Stomach (tissue), 9 donors: ENCODE data around the gene RHBG. TPM values are rescaled to one million over a fixed set of nuclear protein-coding genes. Genes with fewer than 3 reads are reported as not detected.

ENCODE experiments used
- DNase-seq, 2 donors: peaks; one replicate each; pipeline versions ENCODE4 v3.0.0 to v3.0.0-alpha.2; 2013 to 2019
- H3K27ac ChIP-seq, 5 donors: fragments of 200-600 bp in 4 of 5; sonication (generic) in 4 of 5; one replicate each; pipeline ENCODE4 v1.5.1; 2013 to 2019; ENCODE audit warnings: mild to moderate bottlenecking in 1 of 5, moderate library complexity in 1 of 5
- H3K27me3 ChIP-seq, 3 donors: fragments of 200-600 bp; sonication (generic); one replicate each; pipeline ENCODE4 v1.5.1; 2017 to 2019; ENCODE audit warnings: mixed run types in 1 of 3
- H3K36me3 ChIP-seq, 4 donors: fragments of 200-600 bp; sonication (generic); 1 replicate in 3 of 4; 2 replicates in 1 of 4; pipeline ENCODE4 v1.5.1; 2016 to 2019
- H3K4me1 ChIP-seq, 4 donors: fragments of 200-600 bp; sonication (generic); one replicate each; pipeline ENCODE4 v1.5.1; 2016 to 2019
- H3K4me3 ChIP-seq, 4 donors: fragments of 200-600 bp; sonication (generic) in 3 of 4; one replicate each; pipeline ENCODE4 v1.5.1; 2016 to 2019; ENCODE audit warnings: mild to moderate bottlenecking in 1 of 4
- H3K9me3 ChIP-seq, 4 donors: fragments of 200-600 bp; sonication (generic); one replicate each; pipeline ENCODE4 v1.5.1; 2016 to 2019
- EP300 ChIP-seq: sonication (generic); formaldehyde crosslinking; IDR thresholded peaks from one replicate; pipeline ENCODE4 v1.6.1; 2017; ENCODE audit warnings: antibody characterized with exemption
- POLR2A ChIP-seq, 4 donors: fragments of 450-650 bp; IDR thresholded peaks; one replicate each; pipeline ENCODE4 v1.6.1; 2016; ENCODE audit warnings: antibody characterized with exemption in 4 of 4, control low read depth in 2 of 4, mild to moderate bottlenecking in 1 of 4, moderate library complexity in 1 of 4
- POLR2AphosphoS5 ChIP-seq, 3 donors: sonication (generic); formaldehyde crosslinking; IDR thresholded peaks; one replicate each; pipeline ENCODE4 v1.6.1; 2016; ENCODE audit warnings: antibody characterized with exemption in 3 of 3
- WGBS, 5 donors: extraction: QIAGEN DNeasy Blood & Tissue Kit in 3 of 5; methylation state at CpG; one replicate each; pipeline versions ENCODE4 v1.1.5 to v1.1.7; 2013 to 2018; 5-methylcytosine and 5-hydroxymethylcytosine counted together
- intact Hi-C: fragments of 100-400 bp; cut with DNase I; formaldehyde crosslinking; loops from one replicate; pipeline ENCODE4 v1.15.1; 2023; ENCODE audit warnings: low total_unique reads
- polyA plus RNA-seq, 3 donors: library from polyadenylated mRNA; stranded (reverse); fragments of 200-250 nt; gene quantifications; one replicate each; pipeline ENCODE4 v1.2.3, GENCODE V29; 2013
- total RNA-seq, 5 donors: library from RNA; depleted of rRNA; stranded (reverse); fragments of >200 nt; gene quantifications; one replicate each; pipeline versions ENCODE4 v1.1.0 to v1.2.3, GENCODE V29; 2014 to 2016
- TF ChIP-seq, protein P1 (sequence below), 7 experiments: fragments of 450-650 bp in 4 of 7; fragments of 200-600 bp in 3 of 7; sonication (generic) in 3 of 7; IDR thresholded peaks; one replicate each; pipeline ENCODE4 v1.5.1; 2016 to 2019; ENCODE audit warnings: antibody characterized with exemption in 7 of 7, control low read depth in 2 of 7, mild to moderate bottlenecking in 1 of 7
- donor health status: healthy with polysubstance abuse.
- donor health status: Bipolar disorder and iron deficiency.
- donor health status: healthy.

RHBG gene
- total and polyA plus RNA-seq, 8 donors, result 0.70 TPM; not detected in 7

DNA sequence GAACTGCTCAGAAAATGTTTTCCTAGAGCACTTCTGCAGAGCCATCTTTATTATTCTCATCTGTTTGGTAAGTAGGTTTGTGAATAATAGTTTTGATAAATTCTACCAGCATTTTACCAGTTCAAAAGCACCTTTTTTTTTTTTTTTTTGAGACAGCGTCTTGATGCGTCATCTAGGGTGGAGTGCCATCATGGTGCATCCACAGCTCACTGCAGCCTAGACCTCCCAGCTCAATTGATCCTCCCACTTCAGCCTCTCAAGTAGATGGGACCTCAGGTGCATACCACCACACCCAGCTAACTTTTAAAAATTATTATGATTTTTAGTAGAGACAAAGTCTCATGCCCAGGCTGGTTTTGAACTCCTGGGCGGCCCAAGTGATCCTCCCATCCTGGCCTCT, 9.8 kb upstream of the RHBG start:
- Histone ChIP-seq H3K27me3 (peaks cover 0 to 65% (median 19%) of the 10 kb centered on the region in 3 donors), H3K27ac (no peak overlapping the region), H3K9me3 (no peaks in the 10 kb centered on the region), H3K4me3 (no peak overlapping the region), H3K4me1 (peaks cover 0 to 10% (median 8%) of the 10 kb centered on the region in 4 donors), H3K36me3 (no peaks in the 10 kb centered on the region)
- intact Hi-C loops, result no loop called here
- WGBS, 5 donors, result 92 to 96% (median 94%) methylated on average over 3 of the region's 3 CpGs
- TF ChIP-seq, protein P1, sequence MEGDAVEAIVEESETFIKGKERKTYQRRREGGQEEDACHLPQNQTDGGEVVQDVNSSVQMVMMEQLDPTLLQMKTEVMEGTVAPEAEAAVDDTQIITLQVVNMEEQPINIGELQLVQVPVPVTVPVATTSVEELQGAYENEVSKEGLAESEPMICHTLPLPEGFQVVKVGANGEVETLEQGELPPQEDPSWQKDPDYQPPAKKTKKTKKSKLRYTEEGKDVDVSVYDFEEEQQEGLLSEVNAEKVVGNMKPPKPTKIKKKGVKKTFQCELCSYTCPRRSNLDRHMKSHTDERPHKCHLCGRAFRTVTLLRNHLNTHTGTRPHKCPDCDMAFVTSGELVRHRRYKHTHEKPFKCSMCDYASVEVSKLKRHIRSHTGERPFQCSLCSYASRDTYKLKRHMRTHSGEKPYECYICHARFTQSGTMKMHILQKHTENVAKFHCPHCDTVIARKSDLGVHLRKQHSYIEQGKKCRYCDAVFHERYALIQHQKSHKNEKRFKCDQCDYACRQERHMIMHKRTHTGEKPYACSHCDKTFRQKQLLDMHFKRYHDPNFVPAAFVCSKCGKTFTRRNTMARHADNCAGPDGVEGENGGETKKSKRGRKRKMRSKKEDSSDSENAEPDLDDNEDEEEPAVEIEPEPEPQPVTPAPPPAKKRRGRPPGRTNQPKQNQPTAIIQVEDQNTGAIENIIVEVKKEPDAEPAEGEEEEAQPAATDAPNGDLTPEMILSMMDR (IDR thresholded peaks at IDR 0.05), result no peak
- TF ChIP-seq POLR2A (IDR thresholded peaks at IDR 0.05) (no peak), POLR2AphosphoS5 (IDR thresholded peaks at IDR 0.05) (no peak), EP300 (no peak)
- DNase-seq, result no peak

DNA sequence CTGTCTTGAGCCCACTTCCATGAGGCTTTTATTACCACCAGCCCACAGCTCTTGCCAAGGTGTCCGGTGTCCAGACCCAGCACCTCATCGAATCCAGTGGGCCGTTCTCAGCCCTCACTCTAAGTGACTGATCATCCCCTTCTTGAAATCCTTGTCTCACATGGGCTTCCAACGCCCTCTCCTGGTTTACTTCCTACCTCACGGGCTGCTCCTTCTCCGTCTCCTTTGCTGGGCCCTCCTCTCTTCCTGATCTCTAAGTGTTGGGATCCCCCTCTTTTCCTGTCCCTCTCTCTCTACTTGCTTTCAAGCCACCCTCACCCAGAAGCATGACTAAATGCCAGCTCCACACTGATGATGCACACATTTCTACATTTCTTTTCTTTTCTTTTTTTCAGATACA, 9.0 kb upstream of the RHBG start:
- WGBS, 5 donors, result 23 to 36% (median 27%) methylated on average over 6 of the region's 6 CpGs
- H3K9me3 ChIP-seq, result no peaks in the 10 kb centered on the region
- intact Hi-C loops, result no loop called here
- TF ChIP-seq EP300 (no peak), POLR2A (IDR thresholded peaks at IDR 0.05) (no peak), POLR2AphosphoS5 (IDR thresholded peaks at IDR 0.05) (no peak)
- TF ChIP-seq, protein P1 (IDR thresholded peaks at IDR 0.05), result no peak
- no peak overlapping the region for H3K4me3 ChIP-seq
- H3K27me3 ChIP-seq, result peaks cover 0 to 71% (median 19%) of the 10 kb centered on the region in 3 donors
- peaks cover 0 to 10% (median 8%) of the 10 kb centered on the region in 4 donors for H3K4me1 ChIP-seq
- H3K27ac ChIP-seq, result no peak overlapping the region
- DNase-seq, result no peak
- H3K36me3 ChIP-seq, result no peaks in the 10 kb centered on the region

DNA sequence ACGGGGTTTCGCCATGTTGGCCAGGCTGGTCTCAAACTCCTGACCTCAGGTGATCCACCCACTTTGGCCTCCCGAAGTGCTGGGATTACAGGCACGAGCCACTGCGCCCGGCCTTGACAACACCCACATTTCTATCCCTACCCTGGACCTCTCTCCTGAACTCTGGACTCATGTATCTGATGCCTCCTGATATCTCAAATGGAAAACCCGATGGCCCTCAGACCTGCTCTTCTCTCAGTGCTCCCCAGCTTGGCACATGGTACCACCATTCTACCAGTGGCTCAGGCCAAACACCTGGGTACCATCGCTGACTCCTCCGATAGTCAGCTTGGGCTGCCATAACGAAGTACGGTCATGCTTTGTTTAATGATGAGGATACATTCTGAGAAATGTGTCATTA, 8.5 kb upstream of the RHBG start:
- no peak for DNase-seq
- Histone ChIP-seq H3K36me3 (no peaks in the 10 kb centered on the region), H3K27me3 (peaks cover 0 to 69% (median 19%) of the 10 kb centered on the region in 3 donors), H3K27ac (no peak overlapping the region), H3K4me1 (peaks cover 0 to 10% (median 8%) of the 10 kb centered on the region in 4 donors), H3K4me3 (no peak overlapping the region), H3K9me3 (no peaks in the 10 kb centered on the region)
- WGBS, 5 donors, result 82 to 92% (median 89%) methylated on average over 11 of the region's 11 CpGs
- intact Hi-C loops, result no loop called here
- no peak for TF ChIP-seq EP300
- no peak for TF ChIP-seq POLR2AphosphoS5 (IDR thresholded peaks at IDR 0.05)
- TF ChIP-seq, protein P1 (IDR thresholded peaks at IDR 0.05), result no peak
- TF ChIP-seq POLR2A (IDR thresholded peaks at IDR 0.05), result no peak

DNA sequence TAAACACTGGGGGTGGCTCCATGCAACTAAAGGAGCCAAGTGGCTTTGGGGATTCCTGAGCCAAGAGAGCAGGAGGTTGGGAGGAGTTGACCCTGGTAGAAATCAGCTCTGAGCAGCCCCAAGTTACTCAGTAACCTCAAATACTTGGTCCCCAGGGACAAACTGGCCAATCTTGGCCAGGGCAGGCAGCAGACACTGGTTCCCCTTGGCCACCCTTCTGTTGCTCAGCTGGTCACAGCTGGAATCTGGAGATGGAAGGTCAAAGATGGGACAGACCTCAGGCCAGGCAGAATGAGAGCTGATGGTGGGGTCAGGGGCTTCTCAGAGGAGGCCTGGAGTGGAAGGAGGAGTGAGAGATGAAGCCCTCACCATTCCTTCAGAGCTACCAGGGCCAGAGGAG, 3.3 kb upstream of the RHBG start:
- Histone ChIP-seq H3K27me3 (peaks cover 3 to 75% (median 15%) of the 10 kb centered on the region in 3 donors), H3K36me3 (no peaks in the 10 kb centered on the region)

More for the DNA sequence above, 3.3 kb upstream of the RHBG start:
- TF ChIP-seq, protein P1 (IDR thresholded peaks at IDR 0.05), result no peak
- TF ChIP-seq POLR2A (IDR thresholded peaks at IDR 0.05) (no peak), POLR2AphosphoS5 (IDR thresholded peaks at IDR 0.05) (no peak), EP300 (no peak)
- Histone ChIP-seq H3K27ac (no peak overlapping the region), H3K9me3 (no peaks in the 10 kb centered on the region), H3K4me3 (no peak overlapping the region), H3K4me1 (peaks cover 7 to 19% (median 14%) of the 10 kb centered on the region in 4 donors)
- intact Hi-C loops, result no loop called here
- no peak for DNase-seq
